Jurkat, Clone E6-1 (cell line): ENCODE results near the gene TRO. TPM values are rescaled to one million over a fixed set of nuclear protein-coding genes. Genes with fewer than 3 reads are reported as not detected.

Experiments
- DNase-seq: peaks from one replicate; pipeline ENCODE4 v3.0.0-alpha.2; 2011; ENCODE audit warnings: low read depth, low spot score
- H3K4me3 ChIP-seq: 2 replicates; pipeline ENCODE4 v1.5.1; 2011; ENCODE audit warnings: mild to moderate bottlenecking, low read length, control low read depth, moderate library complexity
- polyA plus RNA-seq: library from polyadenylated mRNA; unstranded; fragments of >200 nt; gene quantifications from one replicate; pipeline ENCODE4 v1.2.1, GENCODE V29; 2012; ENCODE audit warnings: missing spikeins; ENCODE audit not compliant: insufficient read length, insufficient read depth

The TRO gene, protein sequence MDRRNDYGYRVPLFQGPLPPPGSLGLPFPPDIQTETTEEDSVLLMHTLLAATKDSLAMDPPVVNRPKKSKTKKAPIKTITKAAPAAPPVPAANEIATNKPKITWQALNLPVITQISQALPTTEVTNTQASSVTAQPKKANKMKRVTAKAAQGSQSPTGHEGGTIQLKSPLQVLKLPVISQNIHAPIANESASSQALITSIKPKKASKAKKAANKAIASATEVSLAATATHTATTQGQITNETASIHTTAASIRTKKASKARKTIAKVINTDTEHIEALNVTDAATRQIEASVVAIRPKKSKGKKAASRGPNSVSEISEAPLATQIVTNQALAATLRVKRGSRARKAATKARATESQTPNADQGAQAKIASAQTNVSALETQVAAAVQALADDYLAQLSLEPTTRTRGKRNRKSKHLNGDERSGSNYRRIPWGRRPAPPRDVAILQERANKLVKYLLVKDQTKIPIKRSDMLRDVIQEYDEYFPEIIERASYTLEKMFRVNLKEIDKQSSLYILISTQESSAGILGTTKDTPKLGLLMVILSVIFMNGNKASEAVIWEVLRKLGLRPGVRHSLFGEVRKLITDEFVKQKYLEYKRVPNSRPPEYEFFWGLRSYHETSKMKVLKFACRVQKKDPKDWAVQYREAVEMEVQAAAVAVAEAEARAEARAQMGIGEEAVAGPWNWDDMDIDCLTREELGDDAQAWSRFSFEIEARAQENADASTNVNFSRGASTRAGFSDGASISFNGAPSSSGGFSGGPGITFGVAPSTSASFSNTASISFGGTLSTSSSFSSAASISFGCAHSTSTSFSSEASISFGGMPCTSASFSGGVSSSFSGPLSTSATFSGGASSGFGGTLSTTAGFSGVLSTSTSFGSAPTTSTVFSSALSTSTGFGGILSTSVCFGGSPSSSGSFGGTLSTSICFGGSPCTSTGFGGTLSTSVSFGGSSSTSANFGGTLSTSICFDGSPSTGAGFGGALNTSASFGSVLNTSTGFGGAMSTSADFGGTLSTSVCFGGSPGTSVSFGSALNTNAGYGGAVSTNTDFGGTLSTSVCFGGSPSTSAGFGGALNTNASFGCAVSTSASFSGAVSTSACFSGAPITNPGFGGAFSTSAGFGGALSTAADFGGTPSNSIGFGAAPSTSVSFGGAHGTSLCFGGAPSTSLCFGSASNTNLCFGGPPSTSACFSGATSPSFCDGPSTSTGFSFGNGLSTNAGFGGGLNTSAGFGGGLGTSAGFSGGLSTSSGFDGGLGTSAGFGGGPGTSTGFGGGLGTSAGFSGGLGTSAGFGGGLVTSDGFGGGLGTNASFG (N-terminal part only)
- polyA plus RNA-seq, result 36.7 TPM

DNA sequence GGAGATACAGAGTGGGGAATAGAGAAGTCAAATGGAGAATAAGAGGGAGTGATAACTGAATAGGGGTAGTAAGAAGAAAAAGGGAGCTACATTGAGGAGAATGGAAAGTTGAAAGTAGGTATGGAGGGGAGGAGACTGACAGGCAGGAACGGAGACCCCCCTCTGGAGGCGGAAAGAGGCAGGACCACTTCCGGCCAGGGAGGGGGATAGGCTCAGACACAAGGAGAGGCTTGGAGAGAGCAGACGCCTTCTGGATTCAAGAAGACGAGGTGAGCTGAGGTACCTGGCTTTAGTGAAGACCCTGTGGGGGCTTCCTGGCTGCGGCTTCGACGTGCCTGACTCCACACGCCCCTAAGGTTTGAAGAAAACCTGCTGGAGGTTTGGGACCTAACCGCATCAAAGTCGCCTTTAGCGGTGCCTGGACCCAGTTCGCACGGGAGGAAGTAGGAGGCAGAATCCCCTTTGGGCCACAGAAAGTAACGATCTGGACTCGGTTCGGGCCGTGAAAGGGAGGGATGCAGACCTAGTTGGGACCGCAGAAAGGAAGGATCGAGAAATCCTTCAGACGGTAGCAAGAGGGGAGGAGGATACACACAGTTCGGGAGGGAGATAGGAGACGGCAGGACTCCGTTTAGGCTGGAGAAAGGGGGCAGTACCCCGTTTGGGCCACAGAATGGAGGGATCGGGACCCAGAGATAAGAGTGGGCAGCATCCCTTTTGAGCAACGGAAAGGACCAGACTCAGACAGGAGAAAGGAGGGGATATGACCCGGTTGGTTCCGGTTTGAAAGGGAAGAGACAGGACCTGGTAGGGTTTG lies at the start of gene TRO:
Gene TRO (plus strand): TSS at position 215 of the 817 bp plus-strand sequence. CDS start 1,423 bp downstream, outside the sequence.
- DNase-seq, result peak; percentile 32
- peak within 1 kb of the TSS; percentile 79 for H3K4me3 ChIP-seq

- no peak overlapping the region for H3K4me3 ChIP-seq
- no peak for DNase-seq
Measured at GRCh38 chrX:54885740-54886139, 34.9 kb upstream of the TRO start.

GRCh38 chrX:54891573-54891972 lies 29.1 kb upstream of the TRO start:
- peak; percentile 35 for DNase-seq
- H3K4me3 ChIP-seq, result no peak overlapping the region

GRCh38 chrX:54894159-54894558 lies 26.5 kb upstream of the TRO start:
- no peak for DNase-seq
- no peak overlapping the region for H3K4me3 ChIP-seq

DNA sequence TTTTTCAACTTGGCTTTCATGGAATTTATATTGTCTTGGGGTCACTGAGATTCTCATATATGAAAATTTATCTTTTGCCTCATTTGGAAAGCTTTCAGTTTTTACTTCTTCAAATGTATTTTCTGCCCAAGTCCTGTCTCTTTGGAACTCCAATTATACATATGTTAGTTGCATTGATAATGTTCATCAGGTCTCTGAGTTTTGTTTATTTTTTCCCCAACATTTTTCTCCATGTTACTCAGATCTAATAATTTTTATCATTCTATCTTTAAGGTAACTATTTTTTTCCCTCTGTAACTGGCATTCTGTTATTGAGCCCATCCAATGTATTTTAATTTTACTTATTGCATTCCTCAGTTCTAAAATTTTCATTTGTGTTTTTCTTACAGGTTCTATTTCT lies 10.7 kb upstream of the TRO start:
- no peak overlapping the region for H3K4me3 ChIP-seq
- DNase-seq, result no peak

GRCh38 chrX:54921427-54922021 lies 900 bp downstream of the TRO start:
- peak overlapping the region; percentile 79 for H3K4me3 ChIP-seq
- DNase-seq, result peak; percentile 75

GRCh38 chrX:54922547-54922946 lies 1.9 kb downstream of the TRO start:
- DNase-seq, result no peak
- no peak overlapping the region for H3K4me3 ChIP-seq

GRCh38 chrX:54923376-54923775 lies 2.8 kb downstream of the TRO start:
- no peak overlapping the region for H3K4me3 ChIP-seq
- no peak for DNase-seq

- no peak overlapping the region for H3K4me3 ChIP-seq
- no peak for DNase-seq
Measured at GRCh38 chrX:54926978-54927377, 6.4 kb downstream of the TRO start.

- H3K4me3 ChIP-seq, result no peak overlapping the region
- DNase-seq, result no peak
Measured at GRCh38 chrX:54928876-54929275, 8.3 kb downstream of the TRO start.

GRCh38 chrX:54930291-54931049 lies 9.8 kb downstream of the TRO start:
- no peak for DNase-seq
- H3K4me3 ChIP-seq, result no peak overlapping the region

- DNase-seq, result no peak
- H3K4me3 ChIP-seq, result no peak overlapping the region
Measured at GRCh38 chrX:54931107-54931506, 10.5 kb downstream of the TRO start.

- DNase-seq, result no peak
- no peak overlapping the region for H3K4me3 ChIP-seq
Measured at GRCh38 chrX:54933150-54933826, 12.7 kb downstream of the TRO start.

DNA sequence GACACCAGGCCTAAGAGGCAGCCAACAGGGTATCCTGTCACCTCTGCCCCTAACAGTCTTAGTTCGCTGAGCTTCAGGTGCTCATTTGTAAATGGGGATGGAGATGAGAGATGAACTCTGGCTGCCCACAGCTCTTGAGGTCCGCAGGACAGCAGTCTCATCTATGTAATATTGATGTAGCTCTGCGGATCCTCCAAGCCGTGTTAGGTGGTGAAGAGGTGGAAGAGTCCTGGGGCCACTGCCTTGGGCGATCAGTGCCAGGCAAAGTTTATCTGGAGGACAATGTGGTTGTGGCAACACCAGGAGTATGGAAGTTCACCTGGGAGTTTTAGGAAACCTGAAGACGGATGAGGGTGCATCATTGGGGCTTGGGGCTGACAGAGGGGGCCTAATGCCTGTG lies 13.4 kb downstream of the TRO start:
- DNase-seq, result no peak

DNA sequence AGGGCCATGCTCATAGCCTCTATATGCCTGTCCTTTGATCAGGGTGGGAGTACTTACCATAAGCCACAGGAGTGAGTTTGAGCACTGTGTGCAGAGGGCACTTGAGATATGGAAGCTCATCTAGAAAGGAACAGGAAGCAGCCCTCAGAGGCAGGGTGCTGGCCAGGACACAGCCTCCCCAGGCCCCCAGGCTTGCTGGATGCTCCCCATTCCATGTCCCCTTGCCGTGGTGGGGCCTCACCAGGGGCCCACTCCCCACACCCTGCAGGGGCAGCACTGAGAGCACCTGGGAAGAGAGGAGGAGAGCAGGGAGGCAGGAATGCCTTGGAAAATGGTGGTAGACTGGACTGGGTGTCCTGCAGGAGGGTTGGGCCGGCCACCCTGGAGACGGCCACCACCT lies 14.3 kb downstream of the TRO start:
- no peak for DNase-seq
- H3K4me3 ChIP-seq, result no peak overlapping the region

More for the DNA sequence above, 13.4 kb downstream of the TRO start:
- no peak overlapping the region for H3K4me3 ChIP-seq

DNA sequence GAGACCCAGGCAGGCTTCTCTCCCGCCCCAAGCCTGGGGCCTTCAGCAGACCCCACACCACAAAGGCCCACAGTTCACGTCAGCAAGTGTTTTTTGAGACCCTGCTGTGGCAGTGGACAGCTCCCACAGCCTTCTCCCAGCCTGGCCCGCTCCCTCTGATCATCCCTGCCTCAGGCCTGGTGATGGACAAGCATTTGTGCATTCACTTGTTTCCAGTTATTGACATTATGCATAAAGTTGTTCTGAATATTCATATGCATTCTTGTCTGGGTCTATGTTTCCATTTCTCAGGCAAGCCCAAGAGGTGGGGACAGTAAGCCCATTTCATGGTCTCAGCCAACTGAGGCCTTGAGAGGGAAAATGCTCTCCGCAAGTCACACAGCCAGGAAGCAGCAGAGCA lies 14.7 kb downstream of the TRO start:
- H3K4me3 ChIP-seq, result no peak overlapping the region
- DNase-seq, result no peak

GRCh38 chrX:54937416-54937815 lies 16.8 kb downstream of the TRO start:
- no peak for DNase-seq
- H3K4me3 ChIP-seq, result no peak overlapping the region
